WTC11 (cell line): ENCODE results near the gene SRRM5. TPM values are rescaled to one million over a fixed set of nuclear protein-coding genes. Genes with fewer than 3 reads are reported as not detected.

Source experiments
- ATAC-seq: fragments of 200-7000 bp; cut with Tn5 transposase; 2 replicates; pipeline ENCODE4 v1.10.0; 2021; ENCODE audit warnings: mild to moderate bottlenecking, moderate library complexity
- CTCF ChIA-PET: fragments of 300-600 bp; sonication (Branson Sonifier 250); formaldehyde crosslinking; loops from one replicate; lab custom pipeline; 2021; ENCODE audit warnings: antibody characterized with exemption; lab: Charles Lee
- POLR2A ChIA-PET: fragments of 350-600 bp; sonication (Branson Sonifier 250); formaldehyde crosslinking; loops from one replicate; lab custom pipeline; 2021; ENCODE audit warnings: antibody characterized with exemption; lab: Charles Lee
- DNase-seq: peaks from one replicate; pipeline ENCODE4 v3.0.0; 2021; ENCODE audit warnings: low spot score
- H3K27ac Mint-ChIP-seq: 2 replicates; pipeline ENCODE4 v1.8.0; 2021; ENCODE audit warnings: mixed read lengths
- H3K27me3 Mint-ChIP-seq: 2 replicates; pipeline ENCODE4 v1.8.0; 2021; ENCODE audit warnings: low read depth, mild to moderate bottlenecking, moderate library complexity, mixed read lengths
- H3K36me3 Mint-ChIP-seq: 2 replicates; pipeline ENCODE4 v1.8.0; 2021; ENCODE audit warnings: mixed read lengths
- H3K4me1 Mint-ChIP-seq: 2 replicates; pipeline ENCODE4 v1.8.0; 2022; ENCODE audit warnings: mixed read lengths
- H3K4me3 Mint-ChIP-seq: 2 replicates; pipeline ENCODE4 v1.8.0; 2021; ENCODE audit warnings: mild to moderate bottlenecking, moderate library complexity, mixed read lengths
- H3K9me3 Mint-ChIP-seq: 2 replicates; pipeline ENCODE4 v1.8.0; 2021; ENCODE audit warnings: mixed read lengths
- HMGA2 ChIP-seq: fragments of 250-450 bp; sonication (Bioruptor Pico); IDR thresholded peaks from 2 replicates; pipeline ENCODE4 v1.4.0; 2021; ENCODE audit warnings: mild to moderate bottlenecking, moderate library complexity
- NFE2L1 ChIP-seq: sonication (generic); formaldehyde crosslinking; IDR thresholded peaks from 2 replicates; pipeline ENCODE4 v1.8.1; 2023; ENCODE audit warnings: missing genetic modification reagents
- PRRX2 ChIP-seq: fragments of 250-450 bp; sonication (Bioruptor Pico); IDR thresholded peaks from 2 replicates; pipeline ENCODE4 v1.8.0; 2021; ENCODE audit warnings: mild to moderate bottlenecking
- TEAD1 ChIP-seq: sonication (generic); formaldehyde crosslinking; IDR thresholded peaks from 2 replicates; pipeline ENCODE4 v1.8.0; 2022; ENCODE audit warnings: mild to moderate bottlenecking, missing genetic modification reagents
- ZBTB21 ChIP-seq: sonication (generic); formaldehyde crosslinking; IDR thresholded peaks from 2 replicates; pipeline ENCODE4 v1.8.1; 2023; ENCODE audit warnings: mild to moderate bottlenecking, missing genetic modification reagents, borderline replicate concordance
- ZNF219 ChIP-seq: sonication (generic); formaldehyde crosslinking; IDR thresholded peaks from 2 replicates; pipeline ENCODE4 v1.8.0; 2023; ENCODE audit warnings: missing genetic modification reagents, mild to moderate bottlenecking, borderline replicate concordance
- ZNF263 ChIP-seq: sonication (generic); formaldehyde crosslinking; IDR thresholded peaks from 2 replicates; pipeline ENCODE4 v1.8.1; 2022; ENCODE audit warnings: low read depth, mild to moderate bottlenecking, moderate library complexity, missing genetic modification reagents
- ZNF416 ChIP-seq: fragments of 250-450 bp; sonication (Bioruptor Pico); IDR thresholded peaks from 2 replicates; pipeline ENCODE4 v1.9.0; 2021; ENCODE audit warnings: mild to moderate bottlenecking, inconsistent platforms
- total RNA-seq: library from RNA; stranded (reverse); gene quantifications from 3 replicates; pipeline ENCODE4 v1.2.3, GENCODE V29; 2021
- TF ChIP-seq, protein P1 (sequence below): sonication (generic); formaldehyde crosslinking; IDR thresholded peaks from 2 replicates; pipeline ENCODE4 v1.8.0; 2023; ENCODE audit warnings: missing genetic modification reagents
- TF ChIP-seq, protein P2 (sequence below): sonication (generic); formaldehyde crosslinking; IDR thresholded peaks from 2 replicates; pipeline ENCODE4 v1.8.0; 2022; ENCODE audit warnings: mild to moderate bottlenecking, missing genetic modification reagents
- TF ChIP-seq, protein P3 (sequence below): sonication (generic); formaldehyde crosslinking; IDR thresholded peaks from 2 replicates; pipeline ENCODE4 v1.8.1; 2022; ENCODE audit warnings: missing genetic modification reagents, borderline replicate concordance
- TF ChIP-seq, protein P4 (sequence below): fragments of 250-450 bp; sonication (Bioruptor Pico); conservative IDR thresholded peaks from 2 replicates; pipeline ENCODE4 v1.9.0; 2021; ENCODE audit warnings: mild to moderate bottlenecking
- TF ChIP-seq, protein P5 (sequence below): fragments of 250-450 bp; sonication (Bioruptor Pico); IDR thresholded peaks from 2 replicates; pipeline ENCODE4 v1.9.0; 2021; ENCODE audit warnings: mild to moderate bottlenecking
- TF ChIP-seq, protein P6 (sequence below): sonication (generic); formaldehyde crosslinking; IDR thresholded peaks from 2 replicates; pipeline ENCODE4 v1.8.0; 2023; ENCODE audit warnings: missing genetic modification reagents, mild to moderate bottlenecking, borderline replicate concordance
- TF ChIP-seq, protein P7 (sequence below): sonication (generic); formaldehyde crosslinking; IDR thresholded peaks from 2 replicates; pipeline ENCODE4 v1.8.0; 2022; ENCODE audit warnings: mild to moderate bottlenecking, missing genetic modification reagents

Gene SRRM5
- total RNA-seq, 1 experiment from 2014 or later, result 0.42 TPM

DNA sequence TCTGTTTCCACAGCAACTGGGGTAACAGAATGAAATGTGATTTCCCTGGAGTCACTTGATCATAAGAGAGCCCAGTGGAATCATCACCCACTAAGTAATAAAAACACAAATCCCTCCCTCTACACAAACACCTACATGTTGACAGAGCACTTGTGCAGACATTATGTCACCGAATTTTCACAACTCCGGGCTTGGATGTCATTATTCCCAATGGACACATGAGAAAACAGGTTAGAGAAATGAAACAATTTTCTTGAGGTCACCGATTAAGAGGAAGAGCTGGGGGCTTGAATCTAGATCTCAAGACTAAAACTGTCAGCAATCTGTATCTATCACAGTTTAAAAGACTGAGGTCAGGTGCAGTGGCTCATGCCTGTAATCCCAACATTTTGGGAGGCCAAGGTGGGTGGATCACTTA is 39.7 kb upstream of the SRRM5 start:
- ChIA-PET POLR2A (no interaction called here), CTCF (interaction anchor here (2.5 to 2.8 kb wide), 2 partner anchors 23 to 37 kb away, joined by 14 to 16 read pairs; partner anchors contain the start of genes IRGQ and ZNF576)
- H3K27ac Mint-ChIP-seq, result no peak overlapping the region
- no peaks in the 10 kb centered on the region; the same call in 1 of the 2 replicates for H3K36me3 Mint-ChIP-seq
- no peak overlapping the region for H3K4me3 Mint-ChIP-seq
- H3K9me3 Mint-ChIP-seq, result no peaks in the 10 kb centered on the region
- TF ChIP-seq, protein P1, sequence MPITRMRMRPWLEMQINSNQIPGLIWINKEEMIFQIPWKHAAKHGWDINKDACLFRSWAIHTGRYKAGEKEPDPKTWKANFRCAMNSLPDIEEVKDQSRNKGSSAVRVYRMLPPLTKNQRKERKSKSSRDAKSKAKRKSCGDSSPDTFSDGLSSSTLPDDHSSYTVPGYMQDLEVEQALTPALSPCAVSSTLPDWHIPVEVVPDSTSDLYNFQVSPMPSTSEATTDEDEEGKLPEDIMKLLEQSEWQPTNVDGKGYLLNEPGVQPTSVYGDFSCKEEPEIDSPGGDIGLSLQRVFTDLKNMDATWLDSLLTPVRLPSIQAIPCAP (CRISPR knock-in tag), result no peak
- TF ChIP-seq ZNF263 (CRISPR knock-in tag) (no peak), TEAD1 (CRISPR knock-in tag) (no peak), NFE2L1 (CRISPR knock-in tag) (no peak), ZBTB21 (CRISPR knock-in tag) (no peak), ZNF219 (CRISPR knock-in tag) (no peak), ZNF416 (CRISPR knock-in tag) (no peak), HMGA2 (CRISPR knock-in tag) (no peak), PRRX2 (CRISPR knock-in tag) (no peak)
- TF ChIP-seq, protein P2, sequence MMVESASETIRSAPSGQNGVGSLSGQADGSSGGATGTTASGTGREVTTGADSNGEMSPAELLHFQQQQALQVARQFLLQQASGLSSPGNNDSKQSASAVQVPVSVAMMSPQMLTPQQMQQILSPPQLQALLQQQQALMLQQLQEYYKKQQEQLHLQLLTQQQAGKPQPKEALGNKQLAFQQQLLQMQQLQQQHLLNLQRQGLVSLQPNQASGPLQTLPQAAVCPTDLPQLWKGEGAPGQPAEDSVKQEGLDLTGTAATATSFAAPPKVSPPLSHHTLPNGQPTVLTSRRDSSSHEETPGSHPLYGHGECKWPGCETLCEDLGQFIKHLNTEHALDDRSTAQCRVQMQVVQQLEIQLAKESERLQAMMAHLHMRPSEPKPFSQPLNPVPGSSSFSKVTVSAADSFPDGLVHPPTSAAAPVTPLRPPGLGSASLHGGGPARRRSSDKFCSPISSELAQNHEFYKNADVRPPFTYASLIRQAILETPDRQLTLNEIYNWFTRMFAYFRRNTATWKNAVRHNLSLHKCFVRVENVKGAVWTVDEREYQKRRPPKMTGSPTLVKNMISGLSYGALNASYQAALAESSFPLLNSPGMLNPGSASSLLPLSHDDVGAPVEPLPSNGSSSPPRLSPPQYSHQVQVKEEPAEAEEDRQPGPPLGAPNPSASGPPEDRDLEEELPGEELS (CRISPR knock-in tag), result no peak
- TF ChIP-seq, protein P3, sequence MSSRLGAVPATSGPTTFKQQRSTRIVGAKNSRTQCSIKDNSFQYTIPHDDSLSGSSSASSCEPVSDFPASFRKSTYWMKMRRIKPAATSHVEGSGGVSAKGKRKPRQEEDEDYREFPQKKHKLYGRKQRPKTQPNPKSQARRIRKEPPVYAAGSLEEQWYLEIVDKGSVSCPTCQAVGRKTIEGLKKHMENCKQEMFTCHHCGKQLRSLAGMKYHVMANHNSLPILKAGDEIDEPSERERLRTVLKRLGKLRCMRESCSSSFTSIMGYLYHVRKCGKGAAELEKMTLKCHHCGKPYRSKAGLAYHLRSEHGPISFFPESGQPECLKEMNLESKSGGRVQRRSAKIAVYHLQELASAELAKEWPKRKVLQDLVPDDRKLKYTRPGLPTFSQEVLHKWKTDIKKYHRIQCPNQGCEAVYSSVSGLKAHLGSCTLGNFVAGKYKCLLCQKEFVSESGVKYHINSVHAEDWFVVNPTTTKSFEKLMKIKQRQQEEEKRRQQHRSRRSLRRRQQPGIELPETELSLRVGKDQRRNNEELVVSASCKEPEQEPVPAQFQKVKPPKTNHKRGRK (CRISPR knock-in tag), result no peak
- TF ChIP-seq, protein P4, sequence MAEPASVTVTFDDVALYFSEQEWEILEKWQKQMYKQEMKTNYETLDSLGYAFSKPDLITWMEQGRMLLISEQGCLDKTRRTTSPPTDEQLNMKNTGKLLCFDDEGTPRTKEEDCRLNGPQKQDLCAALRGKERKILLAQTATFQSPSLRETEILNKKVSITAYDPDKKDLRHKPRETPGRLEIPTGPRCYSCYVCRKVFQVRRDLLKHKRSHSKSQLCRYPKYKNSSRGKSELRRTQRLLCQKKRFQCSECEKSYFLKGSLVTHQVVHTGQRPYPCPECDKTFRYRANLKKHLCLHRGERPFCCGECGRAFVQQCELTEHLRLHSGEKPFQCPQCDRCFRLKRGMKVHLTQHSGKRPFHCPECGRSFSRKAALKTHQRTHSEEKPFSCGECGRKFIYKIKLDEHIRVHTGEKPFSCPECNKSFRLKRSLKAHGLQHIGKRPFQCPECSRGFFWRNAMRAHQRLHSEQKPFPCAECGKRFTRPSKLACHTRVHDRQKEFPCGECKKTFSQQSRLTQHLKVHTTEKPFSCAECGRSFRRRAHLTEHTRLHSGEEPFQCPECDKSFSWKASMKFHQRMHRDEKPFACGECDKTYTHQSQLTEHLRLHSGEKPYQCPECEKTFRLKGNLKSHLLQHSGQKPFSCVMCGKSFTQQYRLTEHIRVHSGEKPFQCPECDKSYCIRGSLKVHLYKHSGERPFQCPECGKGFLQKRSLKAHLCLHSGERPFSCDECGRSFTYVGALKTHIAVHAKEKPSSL (CRISPR knock-in tag), result no peak
- TF ChIP-seq, protein P5, sequence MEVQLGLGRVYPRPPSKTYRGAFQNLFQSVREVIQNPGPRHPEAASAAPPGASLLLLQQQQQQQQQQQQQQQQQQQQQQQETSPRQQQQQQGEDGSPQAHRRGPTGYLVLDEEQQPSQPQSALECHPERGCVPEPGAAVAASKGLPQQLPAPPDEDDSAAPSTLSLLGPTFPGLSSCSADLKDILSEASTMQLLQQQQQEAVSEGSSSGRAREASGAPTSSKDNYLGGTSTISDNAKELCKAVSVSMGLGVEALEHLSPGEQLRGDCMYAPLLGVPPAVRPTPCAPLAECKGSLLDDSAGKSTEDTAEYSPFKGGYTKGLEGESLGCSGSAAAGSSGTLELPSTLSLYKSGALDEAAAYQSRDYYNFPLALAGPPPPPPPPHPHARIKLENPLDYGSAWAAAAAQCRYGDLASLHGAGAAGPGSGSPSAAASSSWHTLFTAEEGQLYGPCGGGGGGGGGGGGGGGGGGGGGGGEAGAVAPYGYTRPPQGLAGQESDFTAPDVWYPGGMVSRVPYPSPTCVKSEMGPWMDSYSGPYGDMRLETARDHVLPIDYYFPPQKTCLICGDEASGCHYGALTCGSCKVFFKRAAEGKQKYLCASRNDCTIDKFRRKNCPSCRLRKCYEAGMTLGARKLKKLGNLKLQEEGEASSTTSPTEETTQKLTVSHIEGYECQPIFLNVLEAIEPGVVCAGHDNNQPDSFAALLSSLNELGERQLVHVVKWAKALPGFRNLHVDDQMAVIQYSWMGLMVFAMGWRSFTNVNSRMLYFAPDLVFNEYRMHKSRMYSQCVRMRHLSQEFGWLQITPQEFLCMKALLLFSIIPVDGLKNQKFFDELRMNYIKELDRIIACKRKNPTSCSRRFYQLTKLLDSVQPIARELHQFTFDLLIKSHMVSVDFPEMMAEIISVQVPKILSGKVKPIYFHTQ (CRISPR knock-in tag), result no peak
- TF ChIP-seq, protein P6, sequence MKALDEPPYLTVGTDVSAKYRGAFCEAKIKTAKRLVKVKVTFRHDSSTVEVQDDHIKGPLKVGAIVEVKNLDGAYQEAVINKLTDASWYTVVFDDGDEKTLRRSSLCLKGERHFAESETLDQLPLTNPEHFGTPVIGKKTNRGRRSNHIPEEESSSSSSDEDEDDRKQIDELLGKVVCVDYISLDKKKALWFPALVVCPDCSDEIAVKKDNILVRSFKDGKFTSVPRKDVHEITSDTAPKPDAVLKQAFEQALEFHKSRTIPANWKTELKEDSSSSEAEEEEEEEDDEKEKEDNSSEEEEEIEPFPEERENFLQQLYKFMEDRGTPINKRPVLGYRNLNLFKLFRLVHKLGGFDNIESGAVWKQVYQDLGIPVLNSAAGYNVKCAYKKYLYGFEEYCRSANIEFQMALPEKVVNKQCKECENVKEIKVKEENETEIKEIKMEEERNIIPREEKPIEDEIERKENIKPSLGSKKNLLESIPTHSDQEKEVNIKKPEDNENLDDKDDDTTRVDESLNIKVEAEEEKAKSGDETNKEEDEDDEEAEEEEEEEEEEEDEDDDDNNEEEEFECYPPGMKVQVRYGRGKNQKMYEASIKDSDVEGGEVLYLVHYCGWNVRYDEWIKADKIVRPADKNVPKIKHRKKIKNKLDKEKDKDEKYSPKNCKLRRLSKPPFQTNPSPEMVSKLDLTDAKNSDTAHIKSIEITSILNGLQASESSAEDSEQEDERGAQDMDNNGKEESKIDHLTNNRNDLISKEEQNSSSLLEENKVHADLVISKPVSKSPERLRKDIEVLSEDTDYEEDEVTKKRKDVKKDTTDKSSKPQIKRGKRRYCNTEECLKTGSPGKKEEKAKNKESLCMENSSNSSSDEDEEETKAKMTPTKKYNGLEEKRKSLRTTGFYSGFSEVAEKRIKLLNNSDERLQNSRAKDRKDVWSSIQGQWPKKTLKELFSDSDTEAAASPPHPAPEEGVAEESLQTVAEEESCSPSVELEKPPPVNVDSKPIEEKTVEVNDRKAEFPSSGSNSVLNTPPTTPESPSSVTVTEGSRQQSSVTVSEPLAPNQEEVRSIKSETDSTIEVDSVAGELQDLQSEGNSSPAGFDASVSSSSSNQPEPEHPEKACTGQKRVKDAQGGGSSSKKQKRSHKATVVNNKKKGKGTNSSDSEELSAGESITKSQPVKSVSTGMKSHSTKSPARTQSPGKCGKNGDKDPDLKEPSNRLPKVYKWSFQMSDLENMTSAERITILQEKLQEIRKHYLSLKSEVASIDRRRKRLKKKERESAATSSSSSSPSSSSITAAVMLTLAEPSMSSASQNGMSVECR (CRISPR knock-in tag), result no peak
- TF ChIP-seq, protein P7, sequence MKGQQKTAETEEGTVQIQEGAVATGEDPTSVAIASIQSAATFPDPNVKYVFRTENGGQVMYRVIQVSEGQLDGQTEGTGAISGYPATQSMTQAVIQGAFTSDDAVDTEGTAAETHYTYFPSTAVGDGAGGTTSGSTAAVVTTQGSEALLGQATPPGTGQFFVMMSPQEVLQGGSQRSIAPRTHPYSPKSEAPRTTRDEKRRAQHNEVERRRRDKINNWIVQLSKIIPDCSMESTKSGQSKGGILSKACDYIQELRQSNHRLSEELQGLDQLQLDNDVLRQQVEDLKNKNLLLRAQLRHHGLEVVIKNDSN (CRISPR knock-in tag), result no peak
- DNase-seq, result no peak
- H3K4me1 Mint-ChIP-seq, result peaks cover 24% of the 10 kb centered on the region
- no peak for ATAC-seq
- no peaks in the 10 kb centered on the region; the same call in 1 of the 2 replicates for H3K27me3 Mint-ChIP-seq
